ENCODE results near the gene SHISA7.
"Not testable (repeated sequence)": the region's sequence is repeated elsewhere in the genome, so short reads cannot be mapped to it uniquely, and the experiment has no call there.

Gene SHISA7

GRCh38 chr19:55451965-55452748, 9.1 kb upstream of the SHISA7 start:
- no peak for TF ChIP-seq CTCF (IDR thresholded peaks at IDR 0.05; ENCODE audit: borderline replicate concordance, control extremely low read depth, extremely low read depth, insufficient read depth, missing control alignments)
- in situ Hi-C loops (cut with MboI; ENCODE audit: low sequenced_read_pairs, unreplicated experiment) = no loop called here
- no peak for DNase-seq (ENCODE audit: low spot score)

GRCh38 chr19:55451163-55451964, 8.3 kb upstream of the SHISA7 start:
- no peak for TF ChIP-seq CTCF (IDR thresholded peaks at IDR 0.05; ENCODE audit: borderline replicate concordance, control extremely low read depth, extremely low read depth, insufficient read depth, missing control alignments)
- in situ Hi-C loops (cut with MboI; ENCODE audit: low sequenced_read_pairs, unreplicated experiment) = no loop called here
- no peak for DNase-seq (ENCODE audit: low spot score)

GRCh38 chr19:55449469-55449868, 6.4 kb upstream of the SHISA7 start:
- no peak for TF ChIP-seq CTCF (IDR thresholded peaks at IDR 0.05; ENCODE audit: borderline replicate concordance, control extremely low read depth, extremely low read depth, insufficient read depth, missing control alignments)
- no peak for DNase-seq (ENCODE audit: low spot score)
- in situ Hi-C loops (cut with MboI; ENCODE audit: low sequenced_read_pairs, unreplicated experiment) = no loop called here

- DNase-seq (ENCODE audit: low spot score); in situ Hi-C loops (cut with MboI; ENCODE audit: low sequenced_read_pairs, unreplicated experiment): not testable (repeated sequence)
Observed at GRCh38 chr19:55448175-55448490, 5.0 kb upstream of the SHISA7 start.

- in situ Hi-C loops (cut with MboI; ENCODE audit: low sequenced_read_pairs, unreplicated experiment) = no loop called here
- TF ChIP-seq CTCF (IDR thresholded peaks at IDR 0.05; ENCODE audit: borderline replicate concordance, control extremely low read depth, extremely low read depth, insufficient read depth, missing control alignments) = no peak
- no peak for DNase-seq (ENCODE audit: low spot score)
Observed at GRCh38 chr19:55447421-55448174, 4.5 kb upstream of the SHISA7 start.

DNA sequence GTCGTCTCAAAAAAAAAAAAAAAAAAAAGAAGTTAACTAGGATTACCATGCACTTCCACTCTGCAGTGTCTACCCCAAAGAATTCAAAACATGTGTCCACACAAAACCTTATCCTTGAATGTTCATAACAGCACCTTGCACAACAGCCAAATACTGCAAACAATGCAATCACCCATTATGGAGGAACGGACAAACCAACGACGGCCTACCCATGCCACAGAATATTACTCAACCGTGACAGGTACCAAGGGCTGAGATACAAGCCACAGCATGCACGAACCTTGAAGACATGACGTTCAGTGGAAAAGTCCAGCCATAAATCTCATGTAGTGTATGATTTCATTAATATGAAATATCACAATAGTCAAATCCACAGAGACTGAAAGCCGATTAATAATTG, 3.0 kb upstream of the SHISA7 start:
- no peak for TF ChIP-seq CTCF (IDR thresholded peaks at IDR 0.05; ENCODE audit: borderline replicate concordance, control extremely low read depth, extremely low read depth, insufficient read depth, missing control alignments)
- DNase-seq (ENCODE audit: low spot score) = no peak
- in situ Hi-C loops (cut with MboI; ENCODE audit: low sequenced_read_pairs, unreplicated experiment) = no loop called here

All from GM13976 (cell line).